ENCODE data around the gene WDFY4.

WDFY4 gene

DNA sequence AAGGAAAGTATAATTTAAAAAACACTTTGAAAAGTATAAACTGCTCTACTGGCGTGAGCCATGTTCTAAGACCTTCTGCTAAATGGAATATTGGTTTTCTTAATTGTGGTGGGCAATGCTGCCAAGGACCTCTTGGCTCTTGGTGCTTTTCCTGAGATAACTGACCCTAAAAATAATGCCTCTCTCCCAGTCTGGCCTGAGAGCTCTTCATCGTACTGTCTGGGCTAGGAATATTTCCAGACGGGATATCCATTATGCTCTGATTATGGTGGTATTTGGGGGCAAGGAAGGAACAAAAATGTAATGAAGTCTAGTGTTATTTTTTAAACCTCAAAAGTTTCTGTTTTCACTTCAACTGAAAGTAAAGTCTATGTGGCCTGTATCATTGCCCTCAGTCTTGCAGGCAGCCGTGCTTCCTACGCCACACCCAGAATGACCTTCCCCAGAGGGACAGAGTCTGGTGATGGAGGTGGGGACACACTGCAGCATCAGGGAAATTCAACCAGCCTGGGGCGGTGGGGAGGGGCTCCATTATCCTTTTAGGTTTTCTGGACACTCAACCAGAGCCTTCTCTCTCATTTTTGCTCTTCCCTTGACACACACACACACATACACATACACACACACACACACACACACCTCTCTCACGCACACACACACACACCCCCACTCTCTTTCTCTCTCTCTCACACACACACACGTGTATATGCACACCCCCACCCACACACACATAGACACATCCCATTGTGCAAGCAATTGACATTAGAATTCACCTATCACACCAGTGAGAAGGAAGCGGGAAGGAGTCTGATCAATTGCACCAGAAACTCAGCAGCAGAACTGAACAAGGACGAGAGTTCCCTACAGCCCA lies 155.4 kb downstream of the WDFY4 start:
- TF ChIP-seq, protein P1, sequence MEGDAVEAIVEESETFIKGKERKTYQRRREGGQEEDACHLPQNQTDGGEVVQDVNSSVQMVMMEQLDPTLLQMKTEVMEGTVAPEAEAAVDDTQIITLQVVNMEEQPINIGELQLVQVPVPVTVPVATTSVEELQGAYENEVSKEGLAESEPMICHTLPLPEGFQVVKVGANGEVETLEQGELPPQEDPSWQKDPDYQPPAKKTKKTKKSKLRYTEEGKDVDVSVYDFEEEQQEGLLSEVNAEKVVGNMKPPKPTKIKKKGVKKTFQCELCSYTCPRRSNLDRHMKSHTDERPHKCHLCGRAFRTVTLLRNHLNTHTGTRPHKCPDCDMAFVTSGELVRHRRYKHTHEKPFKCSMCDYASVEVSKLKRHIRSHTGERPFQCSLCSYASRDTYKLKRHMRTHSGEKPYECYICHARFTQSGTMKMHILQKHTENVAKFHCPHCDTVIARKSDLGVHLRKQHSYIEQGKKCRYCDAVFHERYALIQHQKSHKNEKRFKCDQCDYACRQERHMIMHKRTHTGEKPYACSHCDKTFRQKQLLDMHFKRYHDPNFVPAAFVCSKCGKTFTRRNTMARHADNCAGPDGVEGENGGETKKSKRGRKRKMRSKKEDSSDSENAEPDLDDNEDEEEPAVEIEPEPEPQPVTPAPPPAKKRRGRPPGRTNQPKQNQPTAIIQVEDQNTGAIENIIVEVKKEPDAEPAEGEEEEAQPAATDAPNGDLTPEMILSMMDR (IDR thresholded peaks at IDR 0.05) = no peak

DNA sequence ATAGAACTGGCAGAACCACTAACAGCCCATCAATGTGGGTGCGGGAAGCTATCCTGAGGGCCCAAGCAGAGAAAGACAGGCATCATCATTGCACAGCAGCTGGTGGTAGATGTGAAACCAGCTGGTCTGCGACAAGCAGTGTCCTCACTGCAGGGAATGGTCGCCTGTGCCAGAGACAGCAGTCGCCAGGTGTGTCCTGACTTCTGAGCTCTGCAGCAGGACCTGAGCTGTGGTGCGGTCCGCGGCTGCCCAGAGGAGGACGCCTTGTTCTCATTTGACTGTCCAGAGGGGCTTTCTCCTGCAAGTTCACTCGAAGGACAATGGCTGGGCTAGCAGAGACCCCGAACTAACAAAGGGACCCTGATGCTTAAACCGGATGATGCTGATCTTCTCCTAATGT lies 157.6 kb downstream of the WDFY4 start:
- TF ChIP-seq, protein P1 (IDR thresholded peaks at IDR 0.05) = no peak

DNA sequence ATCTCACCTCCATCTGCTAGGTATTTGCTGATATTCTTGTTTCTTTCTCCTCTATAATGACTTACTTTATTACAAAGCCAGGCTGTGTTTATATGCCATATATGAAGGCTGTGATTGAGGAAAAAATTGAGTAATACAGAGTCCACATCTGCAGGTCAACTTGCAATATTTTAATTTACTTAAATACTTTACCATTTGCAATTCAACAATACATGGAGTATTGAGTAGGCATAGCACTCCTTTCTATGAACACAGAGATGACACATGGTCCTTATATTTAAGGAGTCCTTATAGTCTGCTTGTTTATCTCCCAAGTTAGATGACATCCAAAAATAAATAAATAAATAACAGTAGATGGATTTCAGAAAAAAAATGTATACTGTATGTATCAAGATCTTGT lies 158.5 kb downstream of the WDFY4 start:
- TF ChIP-seq, protein P1 (IDR thresholded peaks at IDR 0.05) = no peak

DNA sequence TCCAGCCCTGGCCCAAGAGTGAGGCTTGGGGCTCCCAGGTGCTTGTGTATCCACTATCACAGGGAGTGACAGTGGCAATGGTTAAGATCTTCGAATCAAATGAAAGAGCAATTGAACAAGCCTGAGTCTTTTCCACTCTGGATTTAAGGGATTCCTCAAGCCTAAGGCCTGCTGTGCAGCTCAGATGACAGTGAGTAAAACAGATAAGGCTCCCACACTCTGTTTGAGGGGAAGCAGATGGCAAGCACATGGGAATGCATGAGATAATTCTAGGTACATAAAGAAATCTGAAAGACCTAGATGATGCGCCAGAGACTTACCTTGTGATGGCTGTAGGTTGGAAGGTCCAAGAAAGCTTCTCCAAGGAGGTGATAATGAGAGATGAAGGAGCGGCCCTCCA lies 159.9 kb downstream of the WDFY4 start:
- TF ChIP-seq, protein P1 (IDR thresholded peaks at IDR 0.05) = no peak

DNA sequence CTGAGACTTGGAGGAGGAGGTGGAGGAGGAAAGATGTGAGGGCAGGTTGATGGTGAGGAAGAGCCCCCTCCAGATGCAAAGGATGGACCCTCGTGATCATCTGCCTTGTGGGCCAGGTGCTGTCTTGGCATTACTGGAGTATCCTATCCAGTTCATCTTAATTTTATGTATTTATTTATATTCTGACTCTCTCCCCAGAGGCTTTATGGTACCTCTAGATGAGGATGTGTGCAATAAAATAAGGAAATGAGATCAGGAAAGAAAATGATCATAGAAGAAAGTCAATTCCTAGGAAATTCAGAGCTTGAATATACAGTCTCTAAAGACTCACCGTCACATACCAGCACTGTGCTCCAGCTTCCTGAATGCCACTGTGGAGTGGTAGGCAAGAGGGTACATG lies 160.8 kb downstream of the WDFY4 start:
- TF ChIP-seq, protein P1 (IDR thresholded peaks at IDR 0.05) = no peak

DNA sequence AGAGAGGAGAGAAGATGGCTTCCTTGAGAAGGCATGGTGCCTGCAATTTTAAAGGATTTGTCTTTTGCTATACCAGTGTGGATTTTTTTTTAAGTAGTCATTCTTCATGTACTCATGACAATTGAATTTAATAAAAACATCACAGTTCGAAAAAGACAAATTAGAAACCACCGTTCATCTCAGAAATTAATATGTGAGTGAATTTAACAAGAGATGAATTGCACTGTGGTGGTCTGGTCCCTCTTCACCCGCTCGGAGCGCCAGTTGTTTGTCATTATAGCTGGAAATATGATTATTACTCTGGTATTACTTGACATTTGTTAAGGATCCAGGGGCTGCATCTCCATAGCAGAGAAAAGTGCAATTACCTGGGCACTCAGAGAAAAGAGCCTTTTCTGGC lies 163.0 kb downstream of the WDFY4 start:
- TF ChIP-seq, protein P1 (IDR thresholded peaks at IDR 0.05) = no peak

DNA sequence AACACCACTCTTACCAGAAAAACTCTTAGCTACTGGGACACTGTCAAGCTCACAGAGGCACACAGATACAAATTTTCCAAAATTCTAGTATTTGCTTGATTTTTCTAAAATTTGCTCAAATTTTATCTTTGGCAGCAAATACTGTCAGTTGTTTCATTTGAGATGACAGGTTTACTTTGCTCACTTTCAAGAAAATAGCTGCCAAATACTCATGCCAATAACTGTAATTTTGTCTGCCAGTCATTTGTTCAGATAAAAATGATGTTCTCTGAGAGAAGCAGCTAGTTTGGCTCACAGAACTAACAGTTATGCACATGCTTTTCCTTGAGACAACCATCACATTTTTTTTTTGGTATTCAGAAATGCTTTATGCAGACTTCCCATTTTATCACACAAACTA lies 172.2 kb downstream of the WDFY4 start:
- TF ChIP-seq, protein P1 (IDR thresholded peaks at IDR 0.05) = no peak

Data from LNCAP (cell line).